ENCODE measurements around the gene POLE.
A peak's percentile ranks its signal among the peaks of the same experiment; 100 is the strongest.
"Not testable (repeated sequence)": the region's sequence is repeated elsewhere in the genome, so short reads cannot be mapped to it uniquely, and the experiment has no call there.

POLE gene

DNA sequence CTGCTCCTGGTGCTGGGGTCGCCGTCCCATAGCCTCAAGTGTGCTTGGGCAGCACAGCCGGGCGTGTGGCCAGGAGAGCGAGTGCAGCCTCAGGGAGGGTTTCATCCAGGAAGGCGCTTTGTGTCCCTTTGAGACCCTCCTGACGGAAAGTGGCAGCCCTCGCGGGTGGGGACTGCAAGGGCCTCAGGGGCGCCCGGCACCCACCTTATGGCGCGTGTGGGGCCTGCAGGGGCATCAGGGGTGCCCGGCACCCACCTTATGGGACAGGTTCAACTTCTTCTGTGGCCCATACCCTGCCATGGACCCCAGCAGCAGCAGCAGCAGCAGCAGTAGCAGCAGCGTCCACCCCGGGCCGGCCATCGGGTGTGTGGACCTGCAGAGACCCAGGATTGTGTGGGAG lies 81.2 kb downstream of the POLE start:
- no peak for DNase-seq (ENCODE audit: low read depth, low spot score)
- H3K4me3 ChIP-seq (ENCODE audit: low read length) = no peak overlapping the region

DNA sequence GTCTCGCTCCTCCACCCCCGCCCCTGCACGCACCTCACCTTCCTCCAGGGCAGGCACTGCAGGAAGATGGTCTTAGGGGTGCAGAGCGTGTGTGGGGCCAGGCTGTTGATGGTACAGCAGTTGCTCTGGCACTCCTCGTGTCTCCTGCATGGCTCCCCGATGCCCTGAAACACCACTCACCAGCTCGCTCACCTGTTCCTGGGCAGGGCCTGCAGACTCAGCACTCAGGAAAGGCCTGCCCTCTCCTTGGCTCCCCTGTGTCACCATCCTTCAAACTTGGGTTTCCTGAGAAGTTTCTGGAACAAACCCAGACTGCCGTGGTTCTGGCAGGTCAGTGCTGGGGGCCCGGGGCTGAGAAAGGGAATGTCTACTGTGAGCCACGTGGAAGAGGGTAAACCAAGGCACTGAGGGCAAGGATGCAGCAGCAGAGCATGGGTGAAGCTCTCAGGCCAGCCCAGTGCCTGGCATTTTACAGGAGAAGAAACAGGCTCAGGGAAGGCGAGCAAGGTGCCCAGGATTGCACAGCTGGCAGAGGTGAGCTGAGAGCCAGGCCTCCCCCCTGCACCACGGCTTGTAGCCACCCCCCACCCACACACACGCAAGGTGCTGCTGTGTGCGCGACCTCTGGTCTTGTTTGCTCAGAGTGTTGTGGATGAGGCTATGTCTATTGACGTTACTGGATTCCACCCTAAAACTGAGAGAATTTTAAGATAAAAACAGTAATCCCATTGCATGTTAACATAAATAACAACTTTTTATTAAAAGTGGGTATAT lies 82.3 kb downstream of the POLE start:
- no peak for DNase-seq (ENCODE audit: low read depth, low spot score)
- no peak overlapping the region for H3K4me3 ChIP-seq (ENCODE audit: low read length)

DNA sequence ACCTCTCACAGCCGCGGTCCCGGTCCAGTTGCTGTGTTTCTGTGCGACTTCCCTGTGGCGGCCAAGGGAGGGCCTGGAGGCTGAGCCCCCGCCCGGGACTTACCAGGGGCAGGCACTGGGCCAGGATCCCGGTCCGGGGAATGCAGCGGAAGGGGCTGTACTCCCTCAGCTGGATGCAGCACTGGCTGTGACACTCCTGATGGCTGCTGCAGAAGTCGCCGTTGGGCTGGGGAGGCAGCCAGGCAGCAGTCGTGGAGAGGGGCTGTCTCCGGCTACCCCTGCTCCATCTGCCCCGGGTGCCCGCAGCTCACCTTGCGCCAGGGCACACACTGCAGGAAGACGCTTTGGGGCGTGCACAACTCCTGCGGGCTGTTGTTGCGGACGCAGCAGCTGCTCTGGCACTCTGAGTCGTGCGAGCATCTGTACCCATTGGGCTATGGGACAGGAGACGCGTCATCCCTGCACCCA lies 83.0 kb downstream of the POLE start:
- DNase-seq (ENCODE audit: low read depth, low spot score) = no peak
- no peak overlapping the region for H3K4me3 ChIP-seq (ENCODE audit: low read length)

DNA sequence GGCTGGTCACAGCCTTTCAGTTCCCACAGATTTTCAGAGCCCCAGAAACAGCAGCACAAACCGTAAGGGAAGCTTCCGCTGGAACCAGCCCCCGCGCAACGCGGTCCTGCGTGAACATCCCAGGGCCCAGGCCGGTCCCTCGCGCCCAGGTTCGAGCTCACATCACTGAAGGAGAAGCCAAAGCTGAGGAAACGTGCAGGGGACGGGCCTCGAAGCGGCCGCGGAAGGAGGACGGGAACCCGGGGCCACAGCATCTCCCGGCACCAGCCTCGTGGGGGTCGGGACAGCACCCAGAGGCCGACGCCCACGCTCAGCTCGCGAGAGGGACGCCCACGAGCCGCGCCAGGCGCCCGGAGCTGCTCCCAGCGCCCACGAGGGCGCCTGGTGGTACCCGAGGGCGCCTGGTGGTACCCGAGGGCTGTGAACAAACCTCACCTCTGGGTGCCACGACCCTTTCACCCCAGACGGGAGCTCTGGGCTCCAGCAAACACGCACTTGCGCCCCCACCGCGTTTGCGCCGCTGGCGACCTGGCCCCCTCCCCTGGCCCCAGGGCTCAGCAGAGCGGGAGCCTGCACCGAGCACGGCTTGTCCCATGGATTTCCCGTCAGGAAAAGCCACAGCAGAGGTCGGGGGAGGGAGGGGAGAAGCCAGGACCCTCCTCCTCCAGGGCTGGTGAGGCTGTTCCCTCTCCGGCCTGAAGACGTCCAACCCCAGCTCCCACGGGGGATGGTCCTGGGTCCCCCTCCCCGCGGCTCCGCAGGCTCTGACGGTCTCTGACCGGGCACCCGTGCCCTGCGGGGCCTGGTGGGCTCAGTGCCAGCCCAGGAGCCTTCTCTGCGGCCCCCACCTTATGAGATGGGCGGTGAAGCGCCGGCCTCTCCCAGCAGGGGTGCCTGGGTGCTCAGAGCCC lies 83.6 kb downstream of the POLE start:
- DNase-seq (ENCODE audit: low read depth, low spot score) = no peak
- no peak overlapping the region for H3K4me3 ChIP-seq (ENCODE audit: low read length)

DNA sequence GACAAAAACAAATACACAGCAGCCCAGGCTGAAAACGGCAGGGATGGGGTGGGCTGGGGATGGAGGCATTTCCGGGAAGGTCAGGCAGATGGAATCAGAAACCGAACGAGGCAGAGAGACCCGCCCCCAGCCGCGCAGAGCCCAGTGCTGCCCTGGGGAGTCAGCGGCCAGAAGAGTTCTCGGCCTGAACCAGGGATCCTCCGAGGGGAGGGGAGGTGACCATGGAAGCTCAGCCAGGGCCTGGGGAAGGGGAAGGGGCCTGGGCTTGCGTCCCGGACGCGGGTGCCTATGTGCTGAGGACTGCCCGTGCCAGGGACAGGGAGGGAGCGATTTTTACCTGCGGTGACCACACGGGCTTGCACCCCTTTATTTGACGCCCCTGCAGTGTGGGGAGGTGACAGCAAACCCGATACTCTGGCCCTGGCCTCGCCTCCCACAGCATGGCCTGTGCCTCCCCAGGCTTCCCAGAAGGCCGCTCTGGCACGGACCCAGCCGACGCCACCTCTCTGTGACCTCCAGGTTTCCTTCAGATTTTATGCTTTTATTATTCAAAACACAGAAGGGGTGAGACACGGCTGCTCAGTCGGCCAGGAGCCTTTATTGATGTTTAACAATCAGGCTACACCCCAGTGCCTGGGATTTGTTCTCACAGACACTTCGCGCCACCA lies 84.4 kb downstream of the POLE start:
- H3K4me3 ChIP-seq (ENCODE audit: low read length) = no peak overlapping the region
- no peak for DNase-seq (ENCODE audit: low read depth, low spot score)

DNA sequence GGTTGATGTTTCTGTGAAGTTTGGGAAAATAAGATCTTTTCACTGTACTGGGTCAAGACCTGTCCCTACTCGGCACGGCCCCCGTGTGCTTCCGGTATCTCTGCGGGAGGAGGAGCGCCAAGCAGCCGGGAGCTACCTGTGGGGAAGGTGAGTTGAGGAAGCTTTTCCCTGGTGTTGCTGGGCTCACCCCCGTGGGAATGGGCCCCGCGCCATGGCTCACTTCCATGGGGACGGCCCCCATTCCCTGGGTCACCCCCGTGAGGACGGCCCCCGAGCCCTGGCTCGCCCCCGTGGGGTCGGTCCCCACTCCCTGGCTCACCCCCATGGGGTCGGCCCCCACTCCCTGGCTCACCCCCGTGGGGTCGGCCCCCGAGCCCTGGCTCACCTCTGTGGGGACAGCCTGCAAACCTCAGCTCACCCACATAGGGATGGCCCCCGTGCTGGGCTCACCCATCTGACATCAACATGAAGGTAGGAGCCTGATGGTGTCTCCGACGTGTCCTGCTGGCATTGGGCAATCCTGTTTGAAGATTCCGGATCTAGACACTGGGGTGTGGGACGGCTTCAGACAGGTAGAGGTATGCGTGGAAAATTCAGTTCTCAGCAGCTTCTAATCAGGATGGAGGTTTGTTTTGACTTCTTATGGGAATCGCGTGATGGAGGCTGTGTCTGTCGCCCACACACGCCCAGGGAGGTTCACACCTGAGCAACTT lies 85.8 kb downstream of the POLE start:
- no peak for DNase-seq (ENCODE audit: low read depth, low spot score)

DNA sequence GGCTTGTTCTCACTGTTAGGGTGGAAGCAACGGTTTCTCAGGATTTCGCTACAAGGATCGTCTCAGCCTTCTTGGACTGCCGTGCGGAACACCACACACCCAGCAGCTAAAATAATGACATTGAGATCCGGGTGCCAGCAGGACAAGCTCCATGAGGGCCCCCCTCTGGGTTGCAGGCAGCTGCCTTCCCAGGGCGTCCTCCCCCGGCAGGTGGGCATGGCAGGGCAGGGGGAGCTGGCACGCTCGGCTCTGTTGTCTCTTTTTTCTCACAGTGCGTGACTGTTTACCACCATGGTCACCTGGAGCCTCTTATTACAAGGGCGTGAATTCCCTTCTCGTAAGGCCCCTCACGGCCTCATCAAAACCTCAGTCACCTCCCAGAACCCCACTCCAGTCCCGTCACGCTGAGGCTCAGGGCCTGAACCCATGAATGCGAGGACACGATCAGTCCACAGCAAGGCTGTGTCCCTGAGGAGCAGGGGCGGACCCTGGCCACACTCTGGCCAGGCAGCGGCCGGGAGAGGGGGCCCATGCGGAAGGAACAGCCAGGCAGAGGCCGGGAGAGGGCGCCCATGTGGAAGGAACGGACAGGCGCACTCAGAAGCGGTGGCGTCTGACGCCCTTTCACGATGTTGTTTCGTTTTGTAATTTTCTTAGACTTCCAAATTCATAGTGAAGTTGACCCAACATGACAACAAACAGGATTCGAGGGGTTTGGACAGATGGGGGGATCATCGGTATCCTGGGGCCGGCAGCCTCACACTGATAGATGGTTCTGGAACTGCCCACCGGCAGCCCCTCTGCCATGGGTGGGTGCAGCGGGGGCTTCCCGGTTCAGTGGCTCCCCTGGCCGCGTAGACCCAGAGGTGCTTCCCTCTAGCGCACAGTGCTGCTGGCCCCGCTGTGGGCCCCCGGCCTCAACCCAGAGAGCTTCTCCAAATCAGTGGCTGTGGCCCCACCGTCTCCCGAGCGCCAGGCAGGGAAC lies 86.8 kb downstream of the POLE start:
- no peak for DNase-seq (ENCODE audit: low read depth, low spot score)
- no peak overlapping the region for H3K4me3 ChIP-seq (ENCODE audit: low read length)

More for the DNA sequence above, 85.8 kb downstream of the POLE start:
- H3K4me3 ChIP-seq (ENCODE audit: low read length) = no peak overlapping the region

DNA sequence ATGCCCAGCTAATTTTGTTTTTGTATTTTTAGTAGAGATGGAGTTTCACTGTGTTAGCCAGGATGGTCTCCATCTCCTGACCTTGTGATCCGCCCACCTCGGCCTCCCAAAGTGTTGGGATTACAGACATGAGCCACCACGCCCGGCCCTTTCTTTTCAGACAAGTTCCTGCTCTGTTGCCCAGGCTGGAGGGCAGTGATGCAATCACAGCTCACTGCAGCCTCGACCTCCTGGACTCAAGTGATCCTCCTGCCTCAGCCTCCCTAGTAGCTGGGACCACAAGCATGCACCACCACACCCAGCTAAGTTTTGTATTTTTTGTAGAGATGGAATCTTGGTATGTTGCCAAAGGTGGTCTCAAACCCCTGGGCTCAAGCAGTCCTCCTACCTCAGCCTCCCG lies 87.6 kb downstream of the POLE start:
- not testable (repeated sequence) for DNase-seq (ENCODE audit: low read depth, low spot score); H3K4me3 ChIP-seq (ENCODE audit: low read length)

DNA sequence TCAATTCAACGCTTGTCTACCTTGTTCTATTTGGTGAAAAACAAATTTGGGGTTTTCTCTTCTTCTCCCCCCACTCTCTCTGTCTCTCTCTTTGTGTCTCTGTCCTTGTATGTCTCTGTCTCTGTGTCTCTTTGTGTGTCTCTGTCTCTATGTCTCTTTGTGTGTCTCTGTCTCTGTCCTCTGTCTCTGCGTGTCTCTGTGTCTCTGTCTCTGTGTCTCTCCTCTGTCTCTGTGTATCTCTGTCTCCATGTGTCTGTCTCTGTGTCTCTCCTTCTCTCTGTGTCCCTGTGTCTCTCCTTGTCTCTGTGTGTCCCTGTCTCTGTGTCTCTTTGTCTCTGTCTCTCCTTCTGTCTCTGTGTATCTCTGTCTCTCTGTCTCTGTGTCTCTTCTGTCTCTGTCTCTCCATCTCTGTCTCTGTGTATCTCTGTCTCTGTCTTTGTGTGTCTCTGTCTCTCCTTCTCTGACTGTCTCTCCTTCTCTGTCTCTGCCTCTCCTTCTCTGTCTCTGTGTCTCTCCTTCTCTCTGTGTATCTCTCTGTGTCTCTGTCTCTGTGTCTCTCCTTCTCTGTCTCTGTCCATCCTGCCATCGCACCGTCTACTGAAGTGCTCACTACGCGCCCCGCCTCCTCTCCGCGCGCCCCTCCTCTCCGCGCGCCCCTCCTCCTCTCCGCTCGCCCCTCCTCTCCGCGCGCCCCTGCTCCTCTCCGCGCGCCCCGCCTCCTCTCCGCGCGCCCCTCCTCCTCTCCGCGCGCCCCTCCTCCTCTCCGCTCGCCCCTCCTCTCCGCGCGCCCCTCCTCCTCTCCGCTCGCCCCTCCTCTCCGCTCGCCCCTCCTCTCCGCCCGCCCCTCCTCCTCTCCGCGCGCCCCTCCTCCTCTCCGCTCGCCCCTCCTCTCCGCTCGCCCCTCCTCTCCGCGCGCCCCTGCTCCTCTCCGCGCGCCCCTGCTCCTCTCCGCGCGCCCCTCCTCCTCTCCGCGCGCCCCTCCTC lies 89.5 kb downstream of the POLE start:
- peak overlapping the region; percentile 54 for H3K4me3 ChIP-seq (ENCODE audit: low read length)
- peak; percentile 27 for DNase-seq (ENCODE audit: low read depth, low spot score)

DNA sequence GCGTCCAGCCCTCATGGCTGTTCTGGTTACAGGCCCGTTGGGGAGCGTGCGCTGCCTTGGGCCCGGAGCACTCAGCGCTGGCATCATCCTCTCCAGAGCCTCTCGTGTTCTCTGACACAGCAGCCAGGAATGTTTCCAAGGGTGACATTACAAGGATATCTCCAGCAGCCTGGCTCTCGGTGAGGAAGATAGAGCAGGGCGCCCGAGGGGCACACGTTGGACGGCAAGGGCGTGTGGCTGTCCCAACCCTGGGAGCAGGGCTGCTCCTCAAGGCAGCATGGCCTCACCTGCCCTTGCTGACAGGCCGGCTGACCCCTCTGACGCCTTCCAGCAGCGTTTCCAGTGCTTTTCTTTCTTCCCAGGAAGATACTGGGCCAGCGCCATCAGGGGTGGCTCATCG lies 91.1 kb downstream of the POLE start:
- H3K4me3 ChIP-seq (ENCODE audit: low read length) = no peak overlapping the region
- no peak for DNase-seq (ENCODE audit: low read depth, low spot score)

DNA sequence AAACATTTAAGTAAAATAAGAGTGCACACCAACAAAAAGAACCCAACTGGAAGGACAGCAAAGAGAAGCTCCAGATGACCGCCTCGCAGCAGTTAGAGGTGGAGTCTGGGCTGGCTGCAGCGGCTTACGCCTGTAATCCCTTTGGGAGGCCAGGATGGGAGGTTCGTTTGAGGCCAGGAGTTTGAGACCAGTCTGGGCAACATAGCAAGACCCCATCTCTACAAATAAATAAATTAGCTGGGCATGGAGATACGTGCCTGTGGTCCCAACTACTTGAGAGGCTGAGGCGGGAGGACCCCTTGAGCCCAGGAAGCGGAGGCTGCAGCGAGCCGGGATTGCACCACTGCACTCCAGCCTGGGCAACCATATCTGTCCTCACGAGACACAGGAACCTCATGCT lies 92.0 kb downstream of the POLE start:
- no peak overlapping the region for H3K4me3 ChIP-seq (ENCODE audit: low read length)
- DNase-seq (ENCODE audit: low read depth, low spot score) = no peak

DNA sequence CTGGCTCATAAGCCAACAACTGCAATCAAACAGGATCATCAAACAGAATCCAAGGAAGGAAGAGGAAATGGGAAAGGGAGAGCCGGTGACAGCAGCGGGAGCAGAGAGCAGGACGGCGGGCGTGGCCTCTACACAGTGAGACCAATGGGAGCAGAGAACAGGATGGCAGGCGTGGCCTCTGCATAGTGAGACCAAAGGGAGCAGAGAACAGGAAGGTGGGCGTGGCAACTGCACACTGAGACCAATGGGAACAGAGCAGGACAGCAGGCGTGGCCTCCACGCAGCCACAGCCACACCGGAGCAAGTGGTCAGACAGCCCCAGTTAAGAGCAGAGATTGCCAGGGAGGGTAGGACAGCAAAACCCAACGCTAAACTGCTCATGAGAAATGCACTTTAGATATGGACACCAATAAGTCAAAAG lies 93.2 kb downstream of the POLE start:
- H3K4me3 ChIP-seq (ENCODE audit: low read length) = no peak overlapping the region

DNA sequence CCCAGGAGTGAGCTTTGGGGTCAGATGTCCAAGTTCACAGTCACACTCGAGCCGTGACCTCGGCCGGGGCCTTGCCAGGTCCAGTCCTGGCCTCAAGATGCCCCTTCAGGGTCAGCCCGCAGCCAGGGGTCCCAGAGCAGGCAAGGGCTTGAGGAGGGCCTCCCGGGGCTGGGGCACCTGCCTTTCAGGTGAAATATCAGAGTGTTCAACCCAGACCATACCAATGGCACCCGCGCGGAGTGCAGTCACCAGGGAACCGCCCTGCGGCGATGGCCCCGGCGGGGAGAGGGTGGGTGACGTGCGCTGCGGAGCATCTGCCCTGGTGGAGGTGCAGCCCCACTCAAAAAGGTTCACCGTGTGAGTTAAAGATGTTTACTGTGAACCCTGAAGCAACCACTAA lies 93.6 kb downstream of the POLE start:
- H3K4me3 ChIP-seq (ENCODE audit: low read length) = no peak overlapping the region
- no peak for DNase-seq (ENCODE audit: low read depth, low spot score)

More for the DNA sequence above, 93.2 kb downstream of the POLE start:
- DNase-seq (ENCODE audit: low read depth, low spot score) = peak; percentile 67

DNA sequence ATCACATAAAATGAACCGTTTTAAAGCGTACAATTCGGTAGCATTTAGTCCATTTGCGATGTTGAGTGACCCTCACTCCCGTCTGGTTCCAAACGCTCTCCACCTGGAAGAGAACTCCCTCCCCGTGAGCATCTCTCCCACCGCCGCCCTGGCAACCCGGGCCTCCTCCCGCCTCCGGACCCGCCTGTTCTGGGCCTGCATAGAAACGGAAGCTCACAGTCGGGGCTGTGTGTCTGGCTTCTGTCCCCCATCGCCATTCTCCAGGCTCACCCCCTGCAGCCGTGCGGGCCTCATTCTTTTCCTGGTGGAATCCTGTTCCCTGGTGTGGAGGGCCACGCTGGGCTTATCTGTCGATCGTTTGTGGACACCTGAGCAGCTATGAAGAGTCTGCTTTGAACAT lies 94.1 kb downstream of the POLE start:
- no peak for DNase-seq (ENCODE audit: low read depth, low spot score)
- H3K4me3 ChIP-seq (ENCODE audit: low read length) = no peak overlapping the region

DNA sequence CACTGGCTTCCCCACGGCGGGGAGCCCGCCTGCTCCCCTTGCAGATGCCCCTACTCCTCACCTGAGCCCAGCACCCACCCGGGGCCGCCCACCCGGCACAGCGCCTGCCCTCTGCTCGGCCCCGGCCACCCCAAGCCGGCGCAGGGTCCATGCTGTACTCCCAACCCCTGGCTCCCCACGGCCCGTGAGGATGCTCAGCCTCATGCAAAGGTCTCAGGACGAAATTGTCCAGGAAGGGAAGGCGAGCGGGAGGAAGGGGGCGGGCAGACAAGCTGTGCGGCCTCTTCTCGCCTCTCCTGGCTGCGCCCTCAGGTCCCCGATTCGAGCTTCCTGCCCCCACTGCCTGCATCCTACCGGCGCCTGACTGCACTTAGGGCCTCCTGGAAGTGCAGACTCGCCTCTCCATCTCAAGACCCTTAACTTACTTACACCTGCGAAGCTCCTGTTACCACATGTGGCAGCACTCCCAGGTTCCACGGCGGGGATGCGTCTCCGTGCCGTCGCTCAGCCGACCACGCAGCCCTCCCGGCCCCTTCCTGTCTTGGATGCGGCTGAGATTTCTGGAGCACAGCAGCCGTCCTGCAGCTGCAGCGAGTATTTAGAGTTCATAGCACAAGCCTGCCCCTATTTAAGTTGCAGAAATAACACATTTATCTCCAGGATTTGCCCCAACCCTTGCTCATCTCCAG lies 94.7 kb downstream of the POLE start:
- no peak overlapping the region for H3K4me3 ChIP-seq (ENCODE audit: low read length)
- no peak for DNase-seq (ENCODE audit: low read depth, low spot score)
